ENCODE measurements around the gene RNU2-63P.
"Not testable (repeated sequence)": the region's sequence is repeated elsewhere in the genome, so short reads cannot be mapped to it uniquely, and the experiment has no call there.

Gene RNU2-63P

DNA sequence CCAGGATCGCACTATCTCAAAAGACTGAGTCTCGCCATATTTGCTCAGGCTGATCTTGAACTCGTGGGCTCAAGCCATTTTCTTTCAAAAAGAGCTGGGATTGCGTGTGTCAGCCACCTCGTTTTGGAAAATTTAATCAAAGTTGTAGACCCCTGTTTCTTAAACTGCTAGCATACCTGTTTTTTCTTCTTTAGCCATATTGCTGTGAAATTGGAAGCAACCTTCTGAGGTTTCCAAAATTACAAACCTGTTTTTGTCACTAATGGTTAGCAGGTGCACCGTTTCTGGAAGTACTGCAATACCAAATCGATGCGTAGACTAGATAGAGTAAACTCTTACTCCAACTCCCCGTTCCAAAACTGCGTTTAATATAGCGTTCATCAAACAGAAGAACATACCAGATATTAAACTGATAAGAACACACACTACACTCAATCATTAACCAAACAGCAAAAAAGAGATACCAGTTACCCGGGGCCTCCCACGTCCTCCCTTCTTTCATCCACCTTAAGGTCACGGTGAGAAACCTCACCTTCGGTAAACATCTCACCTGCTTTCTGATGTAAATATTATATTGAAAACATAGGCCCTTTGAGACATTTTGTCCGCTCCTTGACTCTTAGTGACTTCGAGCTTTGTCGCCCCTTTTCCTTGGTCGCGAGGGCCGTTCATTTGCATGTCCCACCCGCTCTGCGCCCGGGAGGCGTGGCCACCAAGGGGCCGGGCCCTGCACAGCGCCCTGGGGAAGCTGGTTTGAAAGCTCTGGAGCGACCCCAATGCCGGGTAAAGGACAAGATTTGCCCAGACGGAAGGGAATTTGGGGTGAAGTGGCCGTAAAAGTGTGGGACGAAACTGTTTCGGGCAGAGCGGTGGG is at the start of gene RNU2-63P:
Gene RNU2-63P, minus strand, starts transcription at position 462 of the 874 bp plus-strand sequence.
- peak; percentile 67 for DNase-seq (ENCODE audit: low read depth)

DNA sequence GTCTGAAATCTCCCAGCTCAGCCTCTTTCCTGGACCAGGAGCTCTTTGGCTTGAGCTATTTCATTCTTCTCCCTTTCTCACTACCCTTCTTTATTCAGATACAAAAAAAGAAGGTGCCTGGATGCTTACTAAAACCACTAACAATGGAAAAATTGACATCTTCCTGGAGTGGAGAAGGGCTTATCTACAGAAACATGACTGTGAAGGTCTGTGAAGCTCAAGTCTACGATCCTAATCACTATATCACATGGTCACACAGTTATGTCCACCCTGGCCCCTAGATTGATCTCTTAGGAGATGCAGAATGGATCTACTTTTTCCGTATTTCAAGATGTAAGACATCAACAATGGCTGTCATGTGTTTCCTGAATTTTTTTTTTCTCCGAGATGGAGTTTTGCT is 44.9 kb upstream of the RNU2-63P start:
- no peak for DNase-seq (ENCODE audit: low read depth)

DNA sequence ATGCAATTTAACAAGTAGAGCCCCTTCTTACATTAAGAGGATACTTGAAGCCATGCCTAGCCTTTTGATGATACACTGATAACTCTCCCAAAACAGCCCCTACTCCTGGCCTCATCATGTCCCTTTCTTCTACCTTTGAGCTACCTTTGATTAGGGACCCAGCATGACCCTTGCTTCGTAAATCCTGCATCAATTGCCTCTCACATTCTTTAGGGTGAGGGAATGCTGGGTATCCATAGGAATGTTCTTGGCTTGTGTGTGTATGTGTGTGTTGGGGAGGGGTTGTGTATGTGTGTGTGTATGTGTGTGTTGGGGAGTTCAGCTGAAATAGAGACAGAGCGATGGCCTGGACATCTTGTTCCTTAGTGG is 44.5 kb upstream of the RNU2-63P start:
- DNase-seq (ENCODE audit: low read depth) = no peak

DNA sequence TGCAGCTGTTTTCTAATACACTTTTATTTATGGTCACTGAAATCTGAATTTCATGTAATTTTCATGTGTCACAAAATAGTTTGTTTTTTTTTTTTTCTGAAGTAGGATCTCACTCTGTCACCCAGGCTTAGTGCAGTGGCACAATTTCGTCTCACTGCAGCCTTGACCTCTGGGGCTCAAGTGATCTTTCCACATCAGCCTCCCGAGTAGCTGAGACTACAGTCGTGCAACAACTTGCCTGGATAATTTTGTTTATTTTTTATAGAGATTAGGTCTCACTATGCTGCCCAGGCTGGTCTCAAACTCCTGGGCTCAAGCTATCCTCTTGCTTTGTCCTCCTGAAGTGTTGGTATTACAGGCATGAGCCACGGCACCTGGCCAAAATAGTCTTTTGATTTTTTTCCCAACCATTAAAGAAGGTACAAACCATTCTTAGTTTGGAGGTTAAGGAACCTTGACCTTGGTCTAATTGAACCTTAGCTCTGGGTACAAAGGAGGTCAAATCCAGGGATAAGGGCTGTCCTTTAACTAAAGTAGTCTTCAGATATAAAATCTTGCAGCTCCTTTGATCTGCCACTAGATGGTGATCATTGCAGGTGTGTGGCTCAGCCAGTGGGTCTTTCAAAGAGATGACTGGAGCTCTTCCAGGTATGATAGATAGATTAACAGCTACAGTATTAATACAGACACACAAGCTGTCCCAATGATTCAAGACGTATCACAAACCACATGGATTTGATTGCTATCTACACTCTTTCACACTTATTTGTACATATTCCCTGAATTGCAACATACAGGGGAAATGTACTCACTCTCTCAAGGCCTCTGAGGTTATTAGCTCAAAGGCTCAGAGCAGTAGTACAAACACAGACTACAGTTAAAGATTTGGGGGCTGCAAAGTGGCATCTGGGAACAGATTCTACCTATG is 43.9 kb upstream of the RNU2-63P start:
- no peak for DNase-seq (ENCODE audit: low read depth)

DNA sequence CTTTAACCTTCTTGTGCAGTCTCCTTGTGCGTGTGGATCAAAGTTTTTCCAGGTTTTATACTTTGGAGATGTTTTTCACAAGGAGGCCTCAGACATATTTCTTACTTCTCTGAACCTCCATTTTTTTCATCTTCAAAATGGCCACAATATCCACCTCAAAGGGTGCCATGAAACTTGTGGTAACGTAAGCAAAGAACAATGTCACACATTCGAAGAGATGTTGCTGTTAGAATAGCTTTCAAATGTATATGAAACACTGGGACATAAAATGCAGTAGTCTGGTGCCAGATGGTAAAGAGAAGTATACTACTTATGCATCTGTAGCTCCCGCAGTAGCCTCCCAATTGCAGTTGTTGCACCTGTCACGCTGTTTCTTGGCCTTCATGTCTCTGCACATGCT is 41.8 kb upstream of the RNU2-63P start:
- no peak for DNase-seq (ENCODE audit: low read depth)

DNA sequence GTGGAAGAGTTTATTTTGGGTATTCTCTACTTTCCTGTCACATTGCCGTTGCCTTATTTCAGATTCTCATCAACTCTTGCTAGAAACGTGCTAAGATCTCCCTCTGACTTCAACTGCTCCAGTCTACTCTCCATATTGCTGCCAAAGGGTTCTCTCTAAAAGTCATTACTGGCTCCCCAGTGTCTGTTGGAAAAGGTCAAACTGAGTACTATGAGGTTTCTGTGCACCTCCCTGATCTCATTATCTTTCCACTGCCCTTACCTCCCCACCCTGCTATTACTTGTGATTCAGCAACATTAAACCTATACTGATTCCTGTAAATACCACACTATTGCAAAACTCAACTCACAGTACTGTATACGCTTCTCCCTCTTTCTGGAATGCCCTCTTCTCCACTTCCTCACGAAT is 41.1 kb upstream of the RNU2-63P start:
- DNase-seq (ENCODE audit: low read depth) = no peak

DNA sequence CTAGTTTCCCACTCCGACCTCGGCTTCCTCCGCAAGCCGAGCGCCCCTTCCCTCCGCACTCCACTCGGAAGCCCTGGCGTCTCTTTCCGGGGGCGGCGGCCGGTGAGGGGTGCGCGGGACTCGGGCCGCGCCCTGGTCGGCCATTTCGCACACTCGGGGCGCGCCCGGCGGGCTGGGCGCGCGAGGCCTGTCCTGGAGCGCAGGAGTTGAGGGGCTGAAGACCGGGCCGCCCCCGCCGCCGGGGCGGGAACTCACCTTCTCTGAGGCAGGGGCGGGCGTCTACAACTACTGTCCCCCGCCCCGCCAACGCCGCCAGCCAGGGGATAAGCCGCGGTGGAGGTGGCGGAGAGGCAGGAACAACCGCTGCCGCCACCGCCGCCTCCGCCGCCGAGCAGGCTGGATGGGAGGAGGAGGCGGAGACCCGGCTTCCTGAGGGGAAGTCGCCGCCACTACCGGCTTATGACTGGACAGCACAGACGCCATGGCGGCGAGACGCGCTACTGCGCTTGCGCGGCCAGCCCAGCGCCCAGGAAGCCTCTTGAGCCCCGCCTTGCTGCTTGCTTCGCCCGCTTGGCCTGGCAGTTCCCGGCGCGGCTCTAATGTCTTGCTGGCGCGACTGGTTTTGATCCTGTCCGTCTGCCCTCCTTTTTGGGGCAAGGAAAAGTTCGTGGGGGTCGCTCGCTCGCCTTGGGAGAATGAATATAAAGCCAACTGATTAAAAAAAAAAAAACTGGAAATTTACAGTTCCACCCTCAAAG is 39.2 kb upstream of the RNU2-63P start, which contains the start of gene KRCC1:
Gene KRCC1, minus strand, starts transcription at position 413 of the 758 bp plus-strand sequence. CDS start 27,220 bp downstream, outside the sequence.
- peak; percentile 86 for DNase-seq (ENCODE audit: low read depth)

DNA sequence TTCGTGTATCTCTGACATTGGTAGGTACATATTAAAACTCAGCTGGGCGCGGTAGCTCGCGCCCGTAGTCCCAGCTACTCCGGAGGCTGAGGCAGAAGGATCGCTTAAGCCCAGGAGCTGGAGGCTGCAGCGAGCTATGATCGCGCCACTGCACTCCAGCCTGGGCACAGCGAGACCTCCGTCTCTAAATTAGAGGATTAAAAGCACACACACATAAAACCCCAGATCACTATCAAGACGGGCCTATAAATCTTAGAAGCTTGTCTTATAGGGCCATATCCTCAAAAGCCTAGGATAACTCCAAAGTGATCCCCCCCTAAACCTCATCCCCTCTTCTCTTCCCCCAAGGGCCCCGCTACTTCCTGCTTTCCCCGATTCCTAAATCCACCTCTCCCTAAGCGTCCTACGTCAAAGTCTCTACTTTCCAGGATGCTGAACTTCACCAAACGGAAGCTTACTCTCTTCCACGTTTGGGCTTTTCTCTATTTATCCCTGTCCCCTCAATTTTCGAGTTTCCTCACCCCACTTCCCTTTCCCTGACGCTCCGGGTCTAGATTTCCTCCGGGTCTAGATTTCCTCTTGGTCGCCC is 38.5 kb upstream of the RNU2-63P start:
- no peak for DNase-seq (ENCODE audit: low read depth)

DNA sequence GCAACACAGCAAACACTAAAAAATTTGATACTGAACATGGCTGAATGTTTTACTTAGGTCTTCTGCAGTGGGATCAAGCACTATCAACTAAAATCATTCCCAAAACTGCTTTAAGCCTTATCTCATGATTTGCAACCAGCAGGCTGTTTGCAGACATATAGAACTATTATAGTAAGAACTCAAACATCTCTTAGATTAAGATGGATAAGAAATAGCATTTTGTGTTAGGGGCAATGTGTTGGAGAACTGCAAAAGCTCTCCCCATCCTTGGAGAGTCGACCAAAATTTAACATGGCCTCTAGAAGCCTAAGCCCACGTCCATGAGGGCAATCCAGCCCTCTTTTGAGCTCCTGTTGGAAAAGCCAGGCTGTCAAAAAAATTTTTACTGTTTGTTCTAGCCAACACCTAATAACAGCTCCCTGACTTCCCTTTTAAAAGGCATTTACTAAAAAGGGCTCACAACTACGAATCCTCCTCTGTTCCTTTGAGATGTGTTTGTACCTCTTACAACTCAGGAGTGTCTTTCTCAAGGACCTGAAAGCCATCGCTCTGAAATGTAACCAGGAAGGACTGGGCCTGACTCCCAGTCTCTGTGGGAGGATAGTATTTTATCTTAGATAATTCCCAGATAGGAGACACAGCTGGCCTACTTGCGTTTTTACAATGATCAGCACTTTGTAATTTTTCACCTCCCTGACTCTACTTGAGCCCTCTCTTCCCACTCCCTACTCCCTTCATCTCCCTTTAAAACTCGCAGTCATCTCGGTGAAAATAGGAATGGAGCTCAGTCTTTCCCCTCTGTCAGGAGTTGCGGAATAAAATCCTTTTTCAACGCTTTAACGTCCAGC is 37.8 kb upstream of the RNU2-63P start:
- no peak for DNase-seq (ENCODE audit: low read depth)

DNA sequence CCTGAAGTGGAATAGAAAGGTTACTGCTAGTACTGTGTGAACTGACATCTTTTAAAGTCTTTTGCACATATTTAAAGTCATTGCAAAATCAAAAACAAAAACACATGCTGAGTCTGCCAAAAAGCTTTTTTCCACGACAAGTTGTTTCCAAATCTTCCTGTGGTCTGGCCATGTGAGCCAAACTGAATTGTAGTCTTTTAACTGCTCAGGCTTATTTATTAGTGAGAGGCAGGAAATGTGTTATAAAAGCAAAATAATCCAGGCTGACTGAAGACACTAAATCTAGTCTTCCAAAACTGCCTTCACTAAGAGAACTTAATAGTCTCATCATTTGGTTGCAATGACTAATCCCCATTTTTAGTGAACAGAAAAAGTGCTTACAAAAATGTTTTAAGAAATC is 36.9 kb upstream of the RNU2-63P start:
- no peak for DNase-seq (ENCODE audit: low read depth)

DNA sequence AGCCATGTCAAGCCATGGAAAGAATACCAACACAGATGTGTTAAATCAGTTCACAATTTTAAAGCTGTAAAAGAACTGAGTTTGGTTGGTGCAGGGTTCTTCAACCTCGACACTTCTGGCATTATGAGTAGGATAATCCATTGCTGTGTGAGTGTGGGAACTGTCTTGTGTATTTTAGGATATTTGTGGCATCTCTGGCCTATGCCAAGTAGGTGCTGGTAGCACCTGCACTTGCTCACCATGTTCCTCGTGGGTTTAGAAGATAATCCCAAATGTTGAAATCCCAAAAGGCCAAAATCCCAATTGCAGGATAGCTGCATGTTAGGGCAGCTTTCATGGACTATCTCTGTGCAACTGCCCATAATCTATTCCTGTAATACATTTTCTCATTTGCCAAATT is 35.4 kb upstream of the RNU2-63P start:
- no peak for DNase-seq (ENCODE audit: low read depth)

DNA sequence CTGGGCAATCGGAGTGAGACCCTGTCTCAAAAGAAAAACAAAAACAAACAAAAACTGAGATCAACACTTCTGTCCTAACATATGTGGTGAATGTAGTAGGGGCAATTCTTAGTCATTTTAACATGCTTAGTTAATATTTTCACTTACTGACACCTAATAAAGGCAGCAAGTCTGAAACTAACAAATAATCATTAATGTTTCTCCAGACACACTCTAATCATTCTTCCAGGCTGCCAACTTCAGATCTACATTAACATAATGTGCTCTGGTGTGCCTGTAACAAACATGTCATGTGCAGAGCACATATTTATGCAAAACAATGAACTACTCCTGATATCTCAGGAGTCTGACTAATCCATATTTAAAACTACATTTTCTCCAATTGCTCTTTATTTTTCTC is 33.3 kb upstream of the RNU2-63P start:
- DNase-seq (ENCODE audit: low read depth) = no peak

DNA sequence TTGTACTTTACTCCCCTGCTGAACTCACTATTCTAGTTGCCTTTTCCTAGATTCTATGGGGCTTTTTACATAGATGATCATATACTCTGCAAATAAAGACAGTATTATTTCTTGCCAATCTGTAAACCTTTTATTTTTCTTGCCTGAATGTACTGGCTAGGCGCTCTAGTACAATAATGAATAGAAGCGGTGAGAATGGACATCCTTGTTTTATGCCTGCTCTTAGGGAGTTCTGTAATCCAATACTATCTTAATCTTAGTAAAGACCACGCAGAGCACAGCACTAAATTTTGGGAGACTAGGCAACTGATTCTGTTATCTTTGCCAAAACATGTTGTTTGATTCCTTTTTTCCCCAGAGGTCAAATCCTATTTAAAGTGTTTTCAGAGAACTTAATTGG is 32.2 kb upstream of the RNU2-63P start:
- DNase-seq (ENCODE audit: low read depth) = no peak

DNA sequence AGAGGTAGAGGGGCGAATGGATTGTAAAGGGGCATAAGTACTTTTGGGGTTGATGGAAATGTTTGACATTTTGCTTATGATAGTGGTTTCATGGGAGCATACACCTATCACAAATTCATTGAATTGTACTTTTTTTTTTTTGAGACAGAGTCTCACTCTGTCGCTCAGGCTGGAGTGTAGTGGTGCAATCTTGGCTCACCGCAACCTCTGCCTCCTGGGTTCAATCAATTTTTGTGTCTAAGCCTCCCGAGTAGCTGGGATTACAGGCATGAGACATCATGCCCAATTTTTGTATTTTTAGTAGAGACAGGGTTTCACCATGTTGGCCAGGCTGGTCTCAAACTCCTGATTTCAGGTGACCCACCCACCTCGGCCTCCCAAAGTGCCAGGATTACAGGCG is 29.2 kb upstream of the RNU2-63P start:
- DNase-seq (ENCODE audit: low read depth) = not testable (repeated sequence)

DNA sequence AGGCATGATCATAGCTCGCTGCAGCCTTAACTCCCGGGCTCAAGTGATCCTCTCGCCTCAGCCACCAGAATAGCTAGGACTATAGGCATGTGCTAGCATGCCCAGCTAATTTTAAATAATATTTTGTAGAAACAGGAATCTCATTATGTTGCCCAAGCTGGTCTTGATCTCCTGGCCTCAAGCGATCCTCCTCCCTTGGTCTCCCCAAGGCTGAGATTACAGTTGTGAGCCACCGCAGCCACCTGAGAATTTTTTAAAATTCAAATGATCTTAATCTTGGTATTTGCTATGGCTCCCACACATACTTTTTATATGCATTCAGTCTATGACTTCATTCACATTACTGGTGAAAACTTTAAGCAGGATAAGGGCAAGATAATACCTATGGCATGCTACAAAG is 26.1 kb upstream of the RNU2-63P start:
- no peak for DNase-seq (ENCODE audit: low read depth)

DNA sequence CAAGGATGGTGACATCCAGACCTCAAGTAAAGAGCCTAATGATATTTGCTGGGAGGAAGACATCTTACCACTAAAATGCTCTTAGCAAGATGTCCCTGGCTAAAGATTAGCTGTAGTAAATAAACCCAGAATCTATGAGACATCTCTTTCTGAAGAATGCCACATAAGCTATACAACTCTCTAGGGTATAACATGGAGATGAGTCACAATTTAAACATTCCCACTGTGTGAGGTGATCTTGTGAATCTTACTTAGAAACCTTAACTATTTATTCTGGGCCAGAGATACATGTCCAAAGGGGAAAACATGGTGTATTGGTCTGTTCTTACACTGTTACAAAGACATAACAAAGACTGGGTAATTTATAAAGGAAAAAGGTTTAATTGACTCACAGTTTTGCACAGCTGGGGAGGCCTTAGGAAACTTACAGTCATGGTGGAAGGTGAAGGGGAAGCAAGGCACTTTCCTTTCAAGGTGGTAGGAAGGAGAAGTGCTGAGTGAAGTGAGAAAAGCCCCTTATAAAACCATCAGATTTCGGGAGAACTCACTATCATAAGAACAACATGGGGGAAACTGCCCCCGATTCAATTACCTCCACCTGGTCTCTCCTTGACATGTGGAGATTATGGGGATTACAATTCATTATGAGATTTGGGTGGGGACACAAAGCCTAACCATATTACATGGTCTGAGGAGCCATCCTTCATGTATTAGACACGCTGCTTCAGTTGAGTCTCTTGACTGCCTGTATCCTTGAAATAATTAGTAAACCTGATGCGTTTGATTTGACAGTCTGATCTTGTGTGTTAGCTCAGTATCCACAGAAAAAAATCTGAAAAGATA is 22.1 kb upstream of the RNU2-63P start:
- no peak for DNase-seq (ENCODE audit: low read depth)

DNA sequence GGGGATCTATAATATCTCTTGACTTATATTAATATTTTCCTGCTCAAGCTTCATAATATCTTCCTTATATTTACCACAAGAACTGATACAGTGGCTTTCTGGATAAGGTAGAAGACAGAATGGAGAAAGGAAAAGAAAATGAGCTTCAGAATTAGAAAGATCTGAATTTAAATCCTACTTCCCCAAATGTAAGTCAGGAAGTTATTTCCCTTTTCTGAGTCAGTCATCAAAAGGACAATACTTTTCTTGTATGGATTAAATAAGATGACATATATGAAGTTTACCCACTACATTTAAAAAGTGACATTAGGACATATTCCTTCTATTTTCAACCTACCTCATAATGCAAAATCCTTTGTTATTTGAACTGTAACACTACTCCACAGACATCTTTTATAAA is 20.3 kb upstream of the RNU2-63P start:
- no peak for DNase-seq (ENCODE audit: low read depth)

DNA sequence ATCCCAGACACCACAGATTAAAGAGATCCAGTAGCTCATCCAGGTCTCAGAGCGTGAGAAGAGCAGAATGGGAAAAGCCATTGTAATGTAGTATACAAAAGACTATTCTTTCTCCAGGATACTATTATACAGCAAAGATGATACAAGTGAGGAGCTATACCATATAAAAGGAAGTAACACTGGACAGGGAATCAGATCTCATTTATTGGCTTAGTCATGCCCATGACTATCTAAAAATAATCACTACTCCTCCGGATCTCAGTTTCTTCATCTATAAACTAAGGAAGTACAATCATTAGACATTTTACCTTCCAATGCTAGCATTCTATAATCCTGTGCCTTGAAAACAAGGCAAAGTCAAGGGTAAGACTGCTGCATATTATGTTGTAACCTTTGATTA is 19.8 kb upstream of the RNU2-63P start:
- no peak for DNase-seq (ENCODE audit: low read depth)

DNA sequence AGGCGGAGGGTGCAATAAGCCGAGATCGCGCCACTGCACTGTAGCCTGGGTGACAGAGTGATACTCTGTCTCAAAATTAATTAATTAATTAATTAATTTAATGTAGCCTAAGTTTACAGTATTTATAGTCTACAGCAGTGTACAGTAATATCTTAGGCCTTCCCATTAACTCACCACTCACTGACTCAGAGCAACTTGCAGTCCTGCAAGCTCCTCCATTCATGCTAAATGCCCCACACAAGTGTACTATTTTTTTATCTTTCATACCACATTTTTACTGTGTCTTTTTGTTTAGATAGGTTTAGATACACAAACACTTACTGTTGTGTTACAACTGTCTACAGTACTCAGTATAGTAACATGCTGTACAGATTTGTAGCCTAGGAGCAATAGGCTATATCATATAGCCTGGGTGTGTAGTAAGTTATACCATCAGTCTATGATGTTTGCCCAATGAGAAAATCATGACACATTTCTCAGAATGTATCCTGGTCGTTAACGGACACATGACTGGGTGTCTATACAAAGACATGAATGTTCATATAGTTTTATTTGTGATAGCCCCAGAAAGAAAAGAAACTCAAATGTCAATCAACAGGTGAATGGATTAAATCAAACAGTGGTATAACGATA is 15.8 kb upstream of the RNU2-63P start:
- no peak for DNase-seq (ENCODE audit: low read depth)
